Psoas muscle (tissue), 8 donors: ENCODE data around the gene CARD11. TPM values are rescaled to one million over a fixed set of nuclear protein-coding genes. Genes with fewer than 3 reads are reported as not detected.
"Not testable (repeated sequence)": the region's sequence is repeated elsewhere in the genome, so short reads cannot be mapped to it uniquely, and the experiment has no call there.

Source experiments
- ATAC-seq, 4 donors: fragments of 200-7000 bp; cut with Tn5 transposase; one replicate each; pipeline ENCODE4 v1.9.1; 2020; ENCODE audit warnings: moderate library complexity in 3 of 4, mild to moderate bottlenecking in 2 of 4
- DNase-seq, 2 donors: peaks; one replicate each; pipeline ENCODE4 v3.0.0-alpha.2; 2020
- H3K27ac ChIP-seq: fragments of 200-600 bp; one replicate; pipeline ENCODE4 v1.8.0; 2022
- H3K27me3 ChIP-seq, 3 donors: fragments of 200-600 bp in 1 of 3; one replicate each; pipeline versions ENCODE4 v1.6.1 to v1.8.0; 2013 to 2022; ENCODE audit warnings: low read length in 2 of 3, mild to moderate bottlenecking in 2 of 3, moderate library complexity in 1 of 3; ENCODE audit not compliant: insufficient read depth in 3 of 3
- H3K36me3 ChIP-seq, 2 donors: fragments of 200-600 bp in 1 of 2; one replicate each; pipeline versions ENCODE4 v1.6.1 to v1.8.0; 2013 to 2022; ENCODE audit warnings: low read depth in 1 of 2, mild to moderate bottlenecking in 1 of 2, moderate library complexity in 1 of 2; ENCODE audit not compliant: insufficient read depth in 1 of 2
- H3K4me1 ChIP-seq: fragments of 200-600 bp; one replicate; pipeline ENCODE4 v1.8.0; 2022
- H3K4me3 ChIP-seq: fragments of 200-600 bp; one replicate; pipeline ENCODE4 v1.8.0; 2022; ENCODE audit warnings: mild to moderate bottlenecking
- H3K9me3 ChIP-seq: fragments of 200-600 bp; one replicate; pipeline ENCODE4 v1.8.0; 2022
- whole genome bisulfite sequencing, 3 donors: extraction: QIAGEN DNeasy Blood & Tissue Kit; methylation state at CpG; one replicate each; pipeline versions ENCODE4 v1.1.6 to v1.1.7; 2013; 5-methylcytosine and 5-hydroxymethylcytosine counted together
- intact Hi-C, 2 donors: fragments of 100-400 bp; cut with DNase I; formaldehyde crosslinking; loops; one replicate each; pipeline versions ENCODE4 v1.11.0 to v1.14.2; 2022
- polyA plus RNA-seq, 3 donors: library from polyadenylated mRNA; stranded (reverse); fragments of 200-250 nt; gene quantifications; one replicate each; pipeline ENCODE4 v1.2.3, GENCODE V29; 2013
- total RNA-seq, 4 donors: library from RNA; stranded (reverse); fragmentation: NEBNext Ultra II Directional in 2 of 4; extraction: Animal tissue kit (Norgen Biotek cat#: 25700) in 2 of 4; gene quantifications; one replicate each; pipeline versions ENCODE4 v1.2.1 to v1.2.4, GENCODE V29; 2021 to 2023
- TF ChIP-seq, protein P1 (sequence below): fragments of 200-600 bp; IDR thresholded peaks from one replicate; pipeline ENCODE4 v1.8.0; 2022; ENCODE audit warnings: antibody characterized with exemption
- donor health status: healthy with polysubstance abuse.
- donor health status: DM: no; HTN: no; CAD: no; lungs with moderate emphysema.
- donor health status: Bipolar disorder and iron deficiency.
- donor health status: healthy.
- donor health status: DM: yes; HTN: yes; CAD: no.
- donor health status: DM: no; HTN: no; CAD: no.
- donor health status: DM: no; HTN: no; CAD: no.
- donor health status: DM: yes; HTN: yes; CAD: no.

Gene CARD11
- total and polyA plus RNA-seq, 7 donors = 0.08 to 0.84 (median 0.39) TPM

DNA sequence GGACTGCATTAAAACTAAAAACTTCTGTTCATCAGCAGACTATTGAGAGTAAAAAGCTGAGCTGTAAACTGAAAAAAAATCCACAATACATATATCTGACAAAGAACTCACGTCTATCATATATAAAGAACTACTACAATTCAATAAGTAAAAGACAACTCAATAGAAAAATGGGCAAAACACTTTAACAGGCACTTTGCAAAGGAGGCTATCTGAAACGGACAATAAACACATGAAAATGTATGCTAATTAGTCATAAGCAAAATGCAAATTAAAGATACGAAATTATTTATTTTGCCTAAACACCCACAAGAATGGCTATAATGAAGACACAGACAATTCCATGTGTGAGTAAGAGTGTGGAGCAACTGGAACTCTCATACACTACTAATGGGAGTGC is 18.1 kb downstream of the CARD11 start:
- ATAC-seq = no peak
- no peaks in the 10 kb centered on the region for H3K36me3 ChIP-seq
- H3K27ac ChIP-seq = no peak overlapping the region
- intact Hi-C loops = no loop called here
- no peak overlapping the region for H3K4me3 ChIP-seq
- peaks cover 10% of the 10 kb centered on the region for H3K9me3 ChIP-seq
- H3K27me3 ChIP-seq = peaks cover 0 to 5% (median 2%) of the 10 kb centered on the region in 3 donors
- no peaks in the 10 kb centered on the region for H3K4me1 ChIP-seq
- TF ChIP-seq, protein P1, sequence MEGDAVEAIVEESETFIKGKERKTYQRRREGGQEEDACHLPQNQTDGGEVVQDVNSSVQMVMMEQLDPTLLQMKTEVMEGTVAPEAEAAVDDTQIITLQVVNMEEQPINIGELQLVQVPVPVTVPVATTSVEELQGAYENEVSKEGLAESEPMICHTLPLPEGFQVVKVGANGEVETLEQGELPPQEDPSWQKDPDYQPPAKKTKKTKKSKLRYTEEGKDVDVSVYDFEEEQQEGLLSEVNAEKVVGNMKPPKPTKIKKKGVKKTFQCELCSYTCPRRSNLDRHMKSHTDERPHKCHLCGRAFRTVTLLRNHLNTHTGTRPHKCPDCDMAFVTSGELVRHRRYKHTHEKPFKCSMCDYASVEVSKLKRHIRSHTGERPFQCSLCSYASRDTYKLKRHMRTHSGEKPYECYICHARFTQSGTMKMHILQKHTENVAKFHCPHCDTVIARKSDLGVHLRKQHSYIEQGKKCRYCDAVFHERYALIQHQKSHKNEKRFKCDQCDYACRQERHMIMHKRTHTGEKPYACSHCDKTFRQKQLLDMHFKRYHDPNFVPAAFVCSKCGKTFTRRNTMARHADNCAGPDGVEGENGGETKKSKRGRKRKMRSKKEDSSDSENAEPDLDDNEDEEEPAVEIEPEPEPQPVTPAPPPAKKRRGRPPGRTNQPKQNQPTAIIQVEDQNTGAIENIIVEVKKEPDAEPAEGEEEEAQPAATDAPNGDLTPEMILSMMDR = no peak
- DNase-seq = no peak
- WGBS, 3 donors = 87 to 90% (median 87%) methylated on average over 3 of the region's 3 CpGs

DNA sequence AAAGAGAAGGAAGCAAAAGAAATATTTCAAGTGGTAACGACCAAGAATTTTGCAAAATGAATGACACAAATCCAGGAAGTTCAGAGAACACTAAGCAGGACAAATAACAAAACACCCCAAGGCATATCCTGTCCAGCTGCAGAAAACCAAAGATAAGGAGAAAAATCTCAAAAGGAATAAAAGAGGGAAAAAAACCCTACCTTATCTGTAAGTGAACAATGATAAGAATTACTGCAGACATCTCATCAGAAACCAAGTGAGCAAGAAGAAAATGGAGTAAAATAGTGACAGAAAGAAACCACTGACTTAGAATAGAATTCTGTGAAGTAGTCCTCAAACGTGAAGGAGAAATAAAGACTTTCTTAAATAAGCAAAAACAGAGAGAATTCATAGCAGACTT is 21.8 kb downstream of the CARD11 start:
- peaks cover 0 to 6% (median under 1%) of the 10 kb centered on the region in 3 donors for H3K27me3 ChIP-seq
- TF ChIP-seq, protein P1 = no peak

DNA sequence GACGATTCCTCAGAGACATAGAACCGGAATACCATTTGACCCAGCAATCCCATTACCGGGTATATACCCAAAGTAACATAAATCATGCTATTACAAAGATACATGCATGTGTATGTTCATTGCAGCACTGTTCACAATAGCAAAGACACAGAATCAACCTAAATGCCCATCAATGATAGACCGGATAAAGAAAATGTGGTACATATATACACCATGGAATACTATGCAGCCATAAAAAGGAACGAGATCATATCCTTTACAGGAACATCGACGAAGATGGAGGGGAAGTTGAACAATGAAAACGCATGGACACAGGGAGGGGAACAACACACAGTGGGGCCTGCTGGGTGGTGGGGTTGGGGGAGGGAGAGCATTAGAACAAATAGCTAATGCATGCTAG is 22.4 kb downstream of the CARD11 start:
- WGBS, 3 donors = 94 to 97% (median 96%) methylated on average over 8 of the region's 8 CpGs
- H3K27me3 ChIP-seq, H3K9me3 ChIP-seq, H3K27ac ChIP-seq, H3K4me3 ChIP-seq, DNase-seq, H3K36me3 ChIP-seq, ATAC-seq, intact Hi-C loops, H3K4me1 ChIP-seq: not testable (repeated sequence)

More for the DNA sequence above, 21.8 kb downstream of the CARD11 start:
- H3K27ac ChIP-seq = no peak overlapping the region
- DNase-seq (no peak), ATAC-seq (no peak)
- H3K4me3 ChIP-seq = no peak overlapping the region
- 73% methylated on average over 2 of the region's 2 CpGs for WGBS, 3 donors
- peaks cover 10% of the 10 kb centered on the region for H3K9me3 ChIP-seq
- no peaks in the 10 kb centered on the region for H3K36me3 ChIP-seq
- intact Hi-C loops = no loop called here
- H3K4me1 ChIP-seq = no peaks in the 10 kb centered on the region

DNA sequence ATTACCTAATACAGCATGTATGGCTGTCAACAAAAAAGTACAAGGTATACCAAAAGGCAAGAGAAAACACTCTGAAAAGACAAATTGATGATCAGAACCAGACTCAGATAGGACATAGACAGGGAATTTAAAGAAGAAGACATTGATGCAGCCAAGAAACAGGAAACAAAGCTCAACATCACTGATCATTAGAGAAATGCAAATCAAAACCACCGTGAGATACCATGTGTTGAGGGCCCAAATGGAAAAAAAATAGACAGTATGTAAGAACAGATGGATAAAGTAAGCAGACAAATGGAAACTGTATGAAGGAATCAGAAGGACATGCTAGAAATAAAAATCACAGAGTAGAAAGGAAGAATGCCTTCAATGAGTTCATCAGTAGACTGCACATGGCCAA is 23.3 kb downstream of the CARD11 start:
- TF ChIP-seq, protein P1 = no peak
- Histone ChIP-seq H3K36me3 (no peaks in the 10 kb centered on the region), H3K27me3 (peaks cover 0 to 7% (median 0%) of the 10 kb centered on the region in 3 donors), H3K4me3 (no peak overlapping the region), H3K4me1 (no peaks in the 10 kb centered on the region), H3K27ac (no peak overlapping the region), H3K9me3 (peaks cover 8% of the 10 kb centered on the region)
- DNase-seq (no peak), ATAC-seq (no peak)
- 76 to 87% (median 83%) methylated on average over 1 of the region's 1 CpG for WGBS, 3 donors
- intact Hi-C loops = no loop called here

DNA sequence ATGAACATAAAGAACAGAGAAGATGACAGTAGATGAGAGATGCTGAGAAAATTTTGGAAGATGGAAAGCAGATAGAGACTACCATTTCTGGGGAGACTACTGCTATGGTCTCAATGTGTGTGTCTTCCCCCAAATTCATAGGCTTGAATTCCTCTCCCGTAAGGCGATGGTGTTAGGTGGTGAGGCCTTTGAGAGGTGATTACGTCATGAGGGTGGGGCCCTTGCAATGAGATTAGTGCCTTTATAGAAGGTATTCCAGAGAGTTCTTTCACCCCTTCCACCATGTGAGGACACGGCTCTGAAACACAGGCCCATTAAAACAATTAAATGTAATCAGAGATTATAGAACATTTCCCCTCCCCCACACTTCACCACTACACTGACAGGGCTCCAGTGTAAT is 23.9 kb downstream of the CARD11 start:
- H3K27me3 ChIP-seq = peaks cover 0 to 7% (median 0%) of the 10 kb centered on the region in 3 donors
- DNase-seq = no peak
- intact Hi-C loops = no loop called here
- H3K4me1 ChIP-seq = no peaks in the 10 kb centered on the region
- WGBS, 3 donors = 86 to 90% (median 86%) methylated on average over 4 of the region's 4 CpGs
- no peak overlapping the region for H3K4me3 ChIP-seq
- TF ChIP-seq, protein P1 = no peak
- H3K27ac ChIP-seq = no peak overlapping the region
- H3K9me3 ChIP-seq = peaks cover 1% of the 10 kb centered on the region
- no peak for ATAC-seq
- H3K36me3 ChIP-seq = no peaks in the 10 kb centered on the region
